Smooth muscle cell (in vitro differentiated cells): ENCODE results near the gene ITPKB. TPM values are rescaled to one million over a fixed set of nuclear protein-coding genes. Genes with fewer than 3 reads are reported as not detected.

ENCODE experiments used
- DNase-seq: peaks from one replicate; lab custom pipeline; 2025; ENCODE audit not compliant: unreplicated experiment; lab: John Stamatoyannopoulos, UW
- H2AFZ ChIP-seq: fragments of 200-600 bp; sonication (generic); 2 replicates; pipeline ENCODE4 v1.6.0; 2016; ENCODE audit warnings: antibody characterized with exemption, low read depth, mild to moderate bottlenecking
- H3F3A ChIP-seq: fragments of 200-600 bp; sonication (generic); 2 replicates; pipeline ENCODE4 v1.6.0; 2017; ENCODE audit warnings: antibody characterized with exemption, low read depth
- H3K27ac ChIP-seq: fragments of 200-600 bp; sonication (generic); 2 replicates; pipeline ENCODE4 v1.5.1; 2016; ENCODE audit warnings: low read depth, mild to moderate bottlenecking
- H3K27me3 ChIP-seq: fragments of 200-600 bp; sonication (generic); 2 replicates; pipeline ENCODE4 v1.6.1; 2016; ENCODE audit warnings: low read depth, mild to moderate bottlenecking
- H3K36me3 ChIP-seq: fragments of 200-600 bp; sonication (generic); 2 replicates; pipeline ENCODE4 v1.5.1; 2016; ENCODE audit warnings: low read depth
- H3K4me1 ChIP-seq: fragments of 200-600 bp; sonication (generic); 2 replicates; pipeline ENCODE4 v1.5.1; 2016; ENCODE audit warnings: low read depth
- H3K4me2 ChIP-seq: fragments of 200-600 bp; sonication (generic); 2 replicates; pipeline ENCODE4 v1.6.0; 2016; ENCODE audit warnings: mild to moderate bottlenecking
- H3K4me3 ChIP-seq: fragments of 200-600 bp; sonication (generic); 2 replicates; pipeline ENCODE4 v1.5.1; 2016; ENCODE audit warnings: mild to moderate bottlenecking
- H3K79me2 ChIP-seq: fragments of 200-600 bp; sonication (generic); 2 replicates; pipeline ENCODE4 v1.6.0; 2016; ENCODE audit warnings: low read depth, mild to moderate bottlenecking
- H3K9ac ChIP-seq: fragments of 200-600 bp; sonication (generic); 2 replicates; pipeline ENCODE4 v1.6.0; 2016; ENCODE audit warnings: low read depth
- H3K9me3 ChIP-seq: fragments of 200-600 bp; sonication (generic); replicated peaks from 2 replicates; pipeline ENCODE4 v1.5.1; 2016; ENCODE audit warnings: low read depth
- H4K20me1 ChIP-seq: fragments of 200-600 bp; sonication (generic); 2 replicates; pipeline ENCODE4 v1.6.0; 2016; ENCODE audit warnings: low read depth
- WGBS: methylation state at CpG from one replicate; pipeline ENCODE4 v1.1.7; 2016; ENCODE audit warnings: low lambda C conversion rate; 5-methylcytosine and 5-hydroxymethylcytosine counted together
- polyA plus RNA-seq: library from polyadenylated mRNA; unstranded; fragments of >200 nt; fragmentation: Nextera tagmentation; extraction: Ambion mirVana; gene quantifications from 2 replicates; pipeline ENCODE4 v1.2.1, GENCODE V29; 2016
- total RNA-seq: library from RNA; depleted of rRNA; stranded (reverse); fragments of >200 nt; gene quantifications from 2 replicates; pipeline ENCODE4 v1.2.3, GENCODE V29; 2014
- TF ChIP-seq, protein P1 (sequence below): fragments of 200-600 bp; sonication (generic); IDR thresholded peaks from 2 replicates; pipeline ENCODE4 v1.5.1; 2017; ENCODE audit warnings: borderline replicate concordance, mild to moderate bottlenecking, antibody characterized with exemption; ENCODE audit not compliant: insufficient read depth, poor library complexity, severe bottlenecking

Gene ITPKB
- total and polyA plus RNA-seq, 2 experiments from 2014 or later, result 8.9 to 11.4 TPM

DNA sequence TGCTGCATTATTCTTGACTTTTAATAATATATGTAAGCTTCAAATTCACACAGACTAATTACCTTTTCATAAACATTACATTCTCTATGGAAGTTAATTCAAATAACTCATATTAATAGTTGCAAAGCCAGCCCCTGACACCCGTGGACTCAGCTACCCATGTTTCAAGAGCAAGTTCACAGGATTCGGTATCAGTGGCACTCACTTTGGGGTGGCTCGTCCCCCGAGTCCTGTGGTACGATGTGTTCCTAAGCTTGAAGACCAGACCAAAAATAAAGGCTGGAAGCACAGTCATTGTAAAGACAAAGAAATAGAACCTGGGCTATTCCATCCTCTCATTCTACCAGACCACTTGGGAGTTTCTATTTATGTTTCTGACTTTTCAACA, 70.9 kb downstream of the ITPKB start:
- H3K79me2 ChIP-seq, result peaks cover 43% of the 10 kb centered on the region
- DNase-seq, result no peak
- H3K27me3 ChIP-seq, result no peaks in the 10 kb centered on the region
- WGBS, result 94% methylated on average over 5 of the region's 5 CpGs
- H3K36me3 ChIP-seq, result no peaks in the 10 kb centered on the region
- no peak overlapping the region for H3K9ac ChIP-seq
- H3K4me3 ChIP-seq, result no peak overlapping the region
- no peaks in the 10 kb centered on the region for H3K9me3 ChIP-seq
- H3K4me2 ChIP-seq, result no peak overlapping the region
- H3F3A ChIP-seq, result peaks cover 15% of the 10 kb centered on the region
- H4K20me1 ChIP-seq, result no peaks in the 10 kb centered on the region
- no peak overlapping the region for H2AFZ ChIP-seq
- peaks cover 14% of the 10 kb centered on the region for H3K4me1 ChIP-seq
- TF ChIP-seq, protein P1, sequence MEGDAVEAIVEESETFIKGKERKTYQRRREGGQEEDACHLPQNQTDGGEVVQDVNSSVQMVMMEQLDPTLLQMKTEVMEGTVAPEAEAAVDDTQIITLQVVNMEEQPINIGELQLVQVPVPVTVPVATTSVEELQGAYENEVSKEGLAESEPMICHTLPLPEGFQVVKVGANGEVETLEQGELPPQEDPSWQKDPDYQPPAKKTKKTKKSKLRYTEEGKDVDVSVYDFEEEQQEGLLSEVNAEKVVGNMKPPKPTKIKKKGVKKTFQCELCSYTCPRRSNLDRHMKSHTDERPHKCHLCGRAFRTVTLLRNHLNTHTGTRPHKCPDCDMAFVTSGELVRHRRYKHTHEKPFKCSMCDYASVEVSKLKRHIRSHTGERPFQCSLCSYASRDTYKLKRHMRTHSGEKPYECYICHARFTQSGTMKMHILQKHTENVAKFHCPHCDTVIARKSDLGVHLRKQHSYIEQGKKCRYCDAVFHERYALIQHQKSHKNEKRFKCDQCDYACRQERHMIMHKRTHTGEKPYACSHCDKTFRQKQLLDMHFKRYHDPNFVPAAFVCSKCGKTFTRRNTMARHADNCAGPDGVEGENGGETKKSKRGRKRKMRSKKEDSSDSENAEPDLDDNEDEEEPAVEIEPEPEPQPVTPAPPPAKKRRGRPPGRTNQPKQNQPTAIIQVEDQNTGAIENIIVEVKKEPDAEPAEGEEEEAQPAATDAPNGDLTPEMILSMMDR, result no peak
- no peak overlapping the region for H3K27ac ChIP-seq

DNA sequence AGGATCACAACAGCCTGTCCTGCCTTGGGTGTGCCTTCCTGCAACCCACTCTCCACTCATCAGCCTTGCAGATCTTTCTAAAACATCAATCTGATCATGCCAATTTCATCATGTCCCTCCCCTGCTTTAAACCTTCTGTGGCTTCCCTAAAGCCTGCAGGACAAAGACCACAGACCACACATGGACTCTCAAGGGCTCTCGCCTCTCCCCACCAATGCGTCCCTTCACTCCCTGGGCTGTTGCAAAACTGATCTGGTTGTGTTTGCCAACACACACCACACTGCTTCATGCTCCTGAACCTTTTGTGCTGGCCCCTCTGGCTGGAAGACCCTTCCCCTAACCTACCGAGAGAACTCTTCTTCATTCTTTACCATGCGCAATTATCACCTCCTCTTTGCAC, 72.4 kb downstream of the ITPKB start:
- WGBS, result 87% methylated on average over 4 of the region's 4 CpGs

DNA sequence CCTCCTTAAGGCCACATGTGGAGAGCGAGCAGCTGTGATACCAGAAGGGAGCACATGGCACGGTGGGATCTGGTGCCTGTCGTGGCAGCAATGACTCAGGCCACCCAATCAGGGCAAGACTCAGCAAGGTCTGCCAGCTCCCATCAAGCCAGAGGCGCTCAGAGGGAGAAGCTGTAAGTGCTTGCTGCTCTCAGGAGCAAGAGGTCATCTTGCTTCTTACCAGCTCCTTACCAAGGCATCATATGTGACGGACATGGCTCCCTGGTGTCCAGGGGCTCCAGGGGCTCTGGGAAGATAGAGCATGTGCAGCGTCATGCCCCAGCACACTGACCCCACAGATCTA, 72.9 kb downstream of the ITPKB start:
- no peak overlapping the region for H2AFZ ChIP-seq

More for the DNA sequence above, 72.4 kb downstream of the ITPKB start:
- Histone ChIP-seq H3K36me3 (no peaks in the 10 kb centered on the region), H3K27ac (no peak overlapping the region), H3F3A (peaks cover 25% of the 10 kb centered on the region), H3K79me2 (peaks cover 37% of the 10 kb centered on the region), H3K9ac (no peak overlapping the region), H3K9me3 (no peaks in the 10 kb centered on the region), H4K20me1 (no peaks in the 10 kb centered on the region), H3K4me1 (peaks cover 22% of the 10 kb centered on the region), H3K4me2 (no peak overlapping the region), H3K4me3 (no peak overlapping the region), H3K27me3 (no peaks in the 10 kb centered on the region), H2AFZ (no peak overlapping the region)
- TF ChIP-seq, protein P1, result no peak
- DNase-seq, result no peak

More for the DNA sequence above, 72.9 kb downstream of the ITPKB start:
- Histone ChIP-seq H3K9ac (no peak overlapping the region), H3K27ac (no peak overlapping the region), H3F3A (peaks cover 30% of the 10 kb centered on the region), H3K9me3 (no peaks in the 10 kb centered on the region), H3K27me3 (no peaks in the 10 kb centered on the region), H3K79me2 (peaks cover 36% of the 10 kb centered on the region), H4K20me1 (no peaks in the 10 kb centered on the region), H3K36me3 (no peaks in the 10 kb centered on the region), H3K4me2 (no peak overlapping the region), H3K4me3 (no peak overlapping the region), H3K4me1 (peaks cover 24% of the 10 kb centered on the region)
- 52% methylated on average over 6 of the region's 6 CpGs for WGBS
- TF ChIP-seq, protein P1, result no peak
- DNase-seq, result no peak
